ENCODE results near the gene MEI1.
"Not testable (repeated sequence)": the region's sequence is repeated elsewhere in the genome, so short reads cannot be mapped to it uniquely, and the experiment has no call there.

Gene MEI1

DNA sequence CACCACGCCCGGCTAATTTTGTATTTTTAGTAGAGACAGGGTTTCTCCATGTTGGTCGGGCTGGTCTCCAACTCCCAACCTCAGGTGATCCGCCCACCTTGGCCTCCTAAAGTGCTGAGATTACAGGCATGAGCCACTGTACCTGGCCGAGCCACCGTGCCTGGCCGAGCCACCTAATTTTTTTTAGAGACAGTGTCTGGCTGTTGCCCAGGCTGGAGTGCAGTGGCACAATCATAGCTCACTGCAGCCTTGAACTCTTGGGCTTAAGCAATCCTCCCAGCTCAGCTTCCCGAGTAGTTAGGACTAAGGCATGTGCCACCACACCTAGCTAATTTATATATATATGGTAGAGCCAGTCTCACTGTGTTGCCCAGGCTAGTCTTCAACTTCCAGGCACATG is 136.2 kb downstream of the MEI1 start:
- not testable (repeated sequence) for DNase-seq (ENCODE audit: extremely low read depth in 1 of 2, low read depth in 1 of 2)

DNA sequence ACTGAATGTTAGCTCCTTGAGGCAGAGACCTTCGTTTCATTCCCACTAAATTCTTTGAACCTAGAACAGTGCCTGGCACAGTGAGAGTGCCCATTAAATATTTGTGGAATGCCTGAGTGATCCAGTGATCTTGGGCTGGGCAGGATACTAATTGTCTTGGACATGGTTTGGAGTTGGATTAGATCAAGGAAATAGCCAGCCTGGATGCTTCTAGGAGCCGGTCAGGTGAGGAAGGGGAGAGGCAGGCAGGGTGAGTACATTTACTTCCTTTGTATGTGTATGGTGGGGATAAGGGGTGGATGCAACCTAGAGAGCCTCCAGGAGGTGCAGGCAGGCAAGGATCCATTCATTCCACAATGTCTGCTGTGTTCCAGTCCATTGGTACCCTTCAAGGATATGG is 137.2 kb downstream of the MEI1 start:
- DNase-seq (ENCODE audit: extremely low read depth in 1 of 2, low read depth in 1 of 2): no peak

DNA sequence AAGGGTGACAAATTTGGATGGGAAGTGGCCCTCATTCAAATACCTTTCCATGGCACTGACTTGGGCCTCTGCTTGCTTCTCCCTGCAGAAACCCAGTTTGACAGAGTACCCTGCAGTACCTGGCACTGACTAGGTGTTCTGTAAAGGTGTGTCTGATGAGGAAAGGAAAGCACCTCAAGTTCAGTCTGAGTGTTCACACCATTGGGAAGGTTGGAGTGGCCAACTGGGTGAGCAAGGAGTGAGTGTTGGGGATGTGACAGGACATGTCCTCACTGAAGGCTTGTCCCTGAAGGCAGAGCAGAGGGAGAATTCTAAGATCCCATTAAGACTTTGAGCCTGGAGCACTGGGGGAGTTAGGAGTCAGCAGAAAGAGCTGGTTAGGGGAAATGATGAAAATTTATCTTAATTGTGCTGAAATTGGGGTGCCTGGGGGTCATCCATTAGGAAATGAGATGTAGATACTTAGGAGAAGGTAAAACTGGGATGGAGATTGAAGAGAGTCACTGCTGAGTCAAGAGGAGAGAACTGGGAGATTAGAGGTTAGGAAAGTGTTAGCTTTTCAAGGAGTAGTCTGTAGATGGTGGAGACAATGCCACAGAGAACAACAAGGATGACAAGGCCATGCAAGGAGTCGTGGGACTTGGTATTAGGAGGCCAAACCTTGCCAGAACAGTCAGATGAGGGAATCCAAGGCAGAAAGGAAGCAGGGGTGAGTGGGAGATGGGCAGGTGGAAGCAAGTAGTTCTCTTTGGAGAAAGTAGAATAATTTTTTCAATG is 139.7 kb downstream of the MEI1 start:
- DNase-seq (ENCODE audit: extremely low read depth in 1 of 2, low read depth in 1 of 2): no peak

GRCh38 chr22:41840216-41840615 is 140.9 kb downstream of the MEI1 start:
- DNase-seq (ENCODE audit: extremely low read depth in 1 of 2, low read depth in 1 of 2): no peak

GRCh38 chr22:41841085-41841712 is 141.9 kb downstream of the MEI1 start:
- DNase-seq (ENCODE audit: extremely low read depth in 1 of 2, low read depth in 1 of 2): no peak

DNA sequence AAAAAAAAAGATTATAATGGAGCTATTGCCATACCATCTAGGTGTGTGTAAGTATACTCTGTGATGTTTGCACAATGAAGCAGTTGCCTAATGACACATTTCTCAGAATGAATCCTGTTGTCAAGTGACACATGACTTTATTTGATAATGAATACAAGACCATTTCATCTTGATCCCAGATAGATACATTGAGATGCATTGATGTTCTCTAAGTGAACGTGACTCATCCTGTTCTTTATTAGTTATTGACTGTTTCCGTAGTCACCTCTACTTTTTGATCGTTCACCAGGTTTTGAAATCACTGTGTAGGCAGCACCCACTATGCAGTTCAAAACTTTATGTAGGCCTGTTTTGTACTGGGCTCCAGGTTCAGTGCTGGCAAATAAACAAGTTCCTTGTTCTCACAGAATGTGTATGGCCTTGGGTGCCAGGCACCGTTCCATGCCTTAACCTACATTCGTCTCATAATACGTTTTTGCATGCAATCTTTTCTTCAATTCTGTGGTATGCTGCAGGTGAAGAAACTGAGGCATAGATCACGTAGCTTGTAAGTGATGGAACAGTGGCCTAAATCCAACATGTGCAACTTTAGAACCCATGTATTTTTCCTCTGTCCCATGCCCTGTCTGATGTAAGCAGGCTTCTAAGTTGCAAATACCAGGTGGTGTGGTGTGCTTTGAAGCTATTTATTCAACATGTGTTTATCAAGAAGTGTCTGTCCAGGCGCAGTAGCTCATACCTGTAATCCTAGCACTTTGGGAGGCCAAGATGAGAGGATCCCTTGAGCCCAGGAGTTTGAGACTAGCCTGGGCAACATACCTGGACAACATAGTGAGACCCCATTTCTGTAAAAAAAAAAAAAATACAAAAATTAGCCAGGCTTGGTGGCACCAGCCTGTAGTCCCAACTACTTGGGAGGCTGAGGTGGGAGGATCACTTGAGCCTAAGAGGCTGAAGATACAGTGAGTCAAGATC is 144.0 kb downstream of the MEI1 start:
- DNase-seq (ENCODE audit: extremely low read depth in 1 of 2, low read depth in 1 of 2): no peak

DNA sequence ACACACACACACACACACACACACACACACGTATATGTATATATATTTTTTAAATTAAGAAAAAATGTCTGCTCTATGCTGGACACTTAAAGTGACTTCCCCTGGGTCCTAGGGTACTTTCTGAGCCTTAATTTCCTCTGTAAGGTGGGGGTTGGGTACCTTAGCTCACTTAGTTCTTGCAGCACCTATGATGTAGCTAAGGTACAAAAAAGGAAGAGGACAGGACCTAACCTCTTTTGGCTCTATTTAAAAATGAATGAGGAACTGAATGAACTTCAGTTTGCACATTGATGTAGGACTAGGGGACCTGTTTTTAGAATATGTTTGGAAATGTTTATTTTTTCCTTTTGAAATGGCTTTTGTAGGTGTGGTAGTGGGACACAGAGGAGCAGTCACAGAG is 144.7 kb downstream of the MEI1 start:
- no peak for DNase-seq (ENCODE audit: extremely low read depth in 1 of 2, low read depth in 1 of 2)

- DNase-seq (ENCODE audit: extremely low read depth in 1 of 2, low read depth in 1 of 2): no peak
Measured at GRCh38 chr22:41844513-41844912, 145.2 kb downstream of the MEI1 start.

GRCh38 chr22:41845380-41846267 is 146.3 kb downstream of the MEI1 start:
- no peak for DNase-seq (ENCODE audit: extremely low read depth in 1 of 2, low read depth in 1 of 2)

DNA sequence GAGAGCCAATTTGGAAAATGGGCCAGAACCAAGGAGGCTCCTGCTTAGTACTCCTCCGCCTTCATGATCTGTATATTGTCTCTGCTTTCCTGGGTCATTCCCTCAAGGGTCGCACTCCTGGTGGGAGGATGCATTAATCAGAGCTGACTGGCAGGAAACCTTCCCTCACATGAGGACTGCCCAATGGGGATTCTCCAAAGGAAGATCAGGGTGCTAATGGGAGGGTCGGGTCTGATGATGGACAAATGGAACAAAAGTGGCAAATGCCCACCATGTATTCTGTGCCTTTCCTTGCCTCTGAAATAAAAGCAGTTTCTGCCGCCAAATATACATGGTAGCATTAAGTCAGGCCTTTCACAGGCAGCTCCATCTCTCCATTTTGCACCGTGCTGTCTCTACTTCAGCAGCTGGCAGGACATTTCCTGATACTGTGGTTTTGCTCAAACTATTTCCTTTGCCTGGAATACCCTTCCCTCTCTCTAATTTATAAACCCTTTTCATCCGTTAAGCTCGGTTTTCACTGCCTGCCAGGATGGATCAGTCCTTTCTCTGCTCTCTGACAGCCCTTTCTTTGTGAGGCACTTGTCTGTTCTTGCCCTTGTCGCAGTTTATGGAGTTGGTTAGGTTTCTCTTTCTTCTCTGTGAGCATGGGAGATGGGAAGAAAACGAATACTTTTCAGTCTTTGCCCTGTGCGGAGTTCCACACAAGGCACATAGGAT is 147.1 kb downstream of the MEI1 start:
- DNase-seq (ENCODE audit: extremely low read depth in 1 of 2, low read depth in 1 of 2): no peak

- DNase-seq (ENCODE audit: extremely low read depth in 1 of 2, low read depth in 1 of 2): no peak
Measured at GRCh38 chr22:41847300-41847699, 148.0 kb downstream of the MEI1 start.

- no peak for DNase-seq (ENCODE audit: extremely low read depth in 1 of 2, low read depth in 1 of 2)
Measured at GRCh38 chr22:41848468-41848867, 149.2 kb downstream of the MEI1 start.
